HUDEP-2 (cell line): ENCODE data around the gene ERFL.
A peak's percentile ranks its signal among the peaks of the same experiment; 100 is the strongest.

Experiments used
- DNase-seq, 76 experiments: peaks; one replicate each; lab custom pipeline; 2025; ENCODE audit not compliant: unreplicated experiment in 76 of 76; lab: John Stamatoyannopoulos, UW

Gene ERFL

DNA sequence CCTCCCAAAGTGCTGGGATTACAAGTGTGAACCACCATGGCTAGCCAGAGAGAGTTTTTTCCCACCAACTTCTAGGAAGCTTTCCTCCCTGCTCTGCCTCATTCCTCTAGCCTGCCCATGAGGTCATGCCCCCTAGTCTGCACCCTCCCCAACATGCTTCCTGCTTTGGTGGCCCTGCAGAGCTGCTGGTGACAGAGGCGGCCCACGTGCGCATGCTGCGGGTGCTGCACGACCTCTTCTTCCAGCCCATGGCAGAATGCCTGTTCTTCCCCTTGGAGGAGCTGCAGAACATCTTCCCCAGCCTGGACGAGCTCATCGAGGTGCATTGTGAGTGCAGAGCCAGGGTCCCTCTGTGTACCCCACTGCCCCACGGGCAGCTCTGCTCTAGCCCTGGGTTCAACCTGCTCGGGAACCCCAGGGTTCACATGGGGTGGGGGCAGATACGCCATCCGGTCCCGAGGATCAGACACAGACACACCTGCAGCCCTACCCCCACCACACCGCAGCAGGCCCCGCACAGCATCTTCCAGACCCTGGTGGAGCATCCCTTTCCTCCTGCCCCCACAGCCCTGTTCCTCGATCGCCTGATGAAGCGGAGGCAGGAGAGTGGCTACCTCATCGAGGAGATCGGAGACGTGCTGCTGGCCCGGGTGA is 26.4 kb downstream of the ERFL start:
- no peak for DNase-seq

DNA sequence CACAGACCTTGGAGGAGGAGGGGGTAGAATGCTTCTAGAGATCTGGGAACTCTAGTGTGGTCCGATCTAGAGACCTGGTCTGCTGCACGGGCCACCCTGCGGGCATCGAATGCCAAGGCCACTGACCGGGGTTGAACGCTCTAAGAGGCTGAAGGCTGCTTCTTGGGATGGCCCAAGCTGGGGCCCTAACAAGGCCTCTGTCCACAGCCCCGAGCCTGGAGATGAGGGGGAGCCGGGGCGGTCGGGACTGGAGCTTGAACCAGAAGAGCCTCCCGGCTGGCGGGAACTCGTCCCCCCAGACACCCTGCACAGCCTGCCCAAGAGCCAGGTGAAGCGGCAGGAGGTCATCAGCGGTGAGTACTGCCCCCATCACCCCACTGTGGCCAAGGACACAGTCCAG is 30.0 kb downstream of the ERFL start:
- DNase-seq = no peak

- no peak for DNase-seq
Measured at GRCh38 chr19:41897820-41898219, 30.4 kb downstream of the ERFL start.

GRCh38 chr19:41897181-41897580 is 31.1 kb downstream of the ERFL start:
- DNase-seq = no peak

- DNase-seq = no peak
Measured at GRCh38 chr19:41896581-41896942, 31.7 kb downstream of the ERFL start.

DNA sequence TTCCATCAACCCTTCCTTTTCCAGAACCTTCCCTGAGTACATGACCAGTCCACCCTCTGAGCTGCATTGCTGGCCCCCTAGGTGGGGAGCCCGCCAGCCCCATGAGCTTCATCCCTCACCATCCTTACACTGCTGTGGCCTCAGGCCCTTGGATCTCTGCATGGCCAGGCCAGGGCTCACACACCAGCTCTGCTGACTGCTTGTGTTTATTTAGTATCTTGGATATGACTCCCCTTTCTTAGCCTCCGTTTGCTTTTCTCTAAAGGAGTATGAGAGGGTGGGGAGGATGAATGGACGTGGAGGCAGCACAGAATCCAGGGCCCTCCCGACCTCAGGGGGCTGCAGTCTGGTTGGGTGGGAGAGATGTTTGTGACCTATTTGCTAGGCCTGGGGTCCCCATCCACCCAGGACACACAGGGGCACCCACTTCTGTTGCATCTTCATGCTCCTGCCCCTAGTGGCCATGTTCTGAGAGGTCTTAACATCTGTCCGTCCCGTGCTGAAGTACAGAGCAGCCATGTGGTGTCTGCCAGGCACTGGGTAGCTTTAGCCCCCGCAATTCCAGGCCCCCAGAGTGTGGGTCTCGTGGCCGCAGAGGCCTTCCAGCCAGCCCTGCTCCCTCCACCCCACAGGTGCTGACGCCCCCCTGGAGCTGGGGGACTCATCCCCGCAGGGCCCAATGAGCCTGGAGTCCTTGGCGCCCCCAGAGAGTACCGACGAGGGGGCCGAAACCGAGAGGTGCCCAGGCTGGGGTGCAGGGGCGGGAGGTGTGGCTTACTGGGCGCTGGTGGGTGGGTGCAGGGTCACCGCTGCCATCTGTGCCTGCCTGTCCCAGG is 32.3 kb downstream of the ERFL start:
- no peak for DNase-seq

GRCh38 chr19:41894350-41894749 is 33.9 kb downstream of the ERFL start:
- no peak for DNase-seq

GRCh38 chr19:41893899-41894298 is 34.4 kb downstream of the ERFL start:
- peak in 5 of 76 experiments; percentile 10 to 54 (median 33) for DNase-seq

DNA sequence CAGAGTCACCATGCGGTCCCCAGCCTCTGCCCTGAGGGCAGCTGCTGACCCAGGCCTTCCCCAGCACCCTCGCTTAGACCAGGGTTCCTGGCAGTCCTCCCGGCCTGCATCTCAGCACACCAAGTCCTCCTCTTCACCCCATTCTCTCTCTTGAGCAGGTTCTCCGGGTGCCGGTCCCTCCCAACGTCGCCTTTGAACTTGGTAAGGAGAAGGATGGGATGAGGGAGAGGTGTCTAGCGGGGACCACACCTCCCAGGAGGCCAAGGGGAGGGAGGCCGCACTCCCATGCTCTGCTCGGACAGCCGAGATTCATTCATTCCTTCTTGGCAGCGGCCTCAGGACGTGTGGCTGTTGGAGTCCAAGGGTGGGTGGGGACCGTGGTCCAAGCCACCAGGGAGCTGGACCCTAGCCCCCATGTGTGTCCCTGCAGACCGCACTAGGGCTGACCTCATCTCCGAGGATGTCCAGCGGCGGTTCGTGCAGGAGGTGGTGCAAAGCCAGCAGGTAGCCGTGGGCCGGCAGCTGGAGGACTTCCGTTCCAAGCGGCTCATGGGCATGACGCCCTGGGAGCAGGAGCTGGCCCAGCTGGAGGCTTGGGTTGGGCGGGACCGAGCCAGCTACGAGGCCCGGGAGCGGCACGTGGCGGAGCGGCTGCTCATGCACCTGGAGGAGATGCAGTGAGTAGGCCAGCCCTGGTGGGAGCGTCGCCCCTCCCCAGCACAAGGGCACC is 35.9 kb downstream of the ERFL start:
- DNase-seq = no peak

DNA sequence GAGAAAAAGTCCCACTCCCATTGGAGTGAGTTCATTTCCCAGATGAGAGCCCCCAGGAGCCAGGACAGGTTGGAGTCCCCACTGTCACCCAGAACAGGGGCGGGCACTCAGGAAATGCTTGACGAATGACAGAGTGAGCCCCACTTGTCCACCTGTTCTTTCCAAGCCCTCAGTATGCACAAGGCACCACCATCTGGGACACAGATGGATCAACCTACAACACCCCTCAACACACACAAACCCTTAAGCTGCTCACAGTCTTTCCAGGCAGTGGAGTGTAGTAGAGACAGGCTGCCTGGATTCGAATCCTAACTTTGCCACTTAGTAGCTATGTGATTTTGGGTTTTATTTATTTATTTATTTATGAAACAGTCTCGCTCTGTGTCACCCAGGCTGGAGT is 37.3 kb downstream of the ERFL start:
- no peak for DNase-seq

DNA sequence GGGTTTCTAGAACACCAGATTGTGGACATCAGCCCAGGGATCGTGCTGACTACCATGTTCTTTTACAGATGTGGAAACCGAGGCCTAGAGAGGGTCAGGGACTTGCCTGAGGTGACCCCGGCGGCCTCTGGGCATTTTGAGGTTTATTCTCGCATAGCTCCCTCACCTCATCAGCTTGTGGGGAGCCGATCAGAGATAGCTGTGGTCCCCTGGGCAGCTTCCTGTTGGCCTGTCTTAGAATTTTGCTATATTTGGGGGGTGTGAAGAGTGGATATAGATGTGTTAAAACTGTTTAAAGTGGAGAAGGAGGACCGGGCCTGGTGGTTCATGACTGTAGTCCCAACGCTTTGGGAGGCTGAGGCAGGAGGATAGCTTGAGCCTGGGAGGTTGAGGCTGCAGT is 38.4 kb downstream of the ERFL start:
- no peak for DNase-seq

DNA sequence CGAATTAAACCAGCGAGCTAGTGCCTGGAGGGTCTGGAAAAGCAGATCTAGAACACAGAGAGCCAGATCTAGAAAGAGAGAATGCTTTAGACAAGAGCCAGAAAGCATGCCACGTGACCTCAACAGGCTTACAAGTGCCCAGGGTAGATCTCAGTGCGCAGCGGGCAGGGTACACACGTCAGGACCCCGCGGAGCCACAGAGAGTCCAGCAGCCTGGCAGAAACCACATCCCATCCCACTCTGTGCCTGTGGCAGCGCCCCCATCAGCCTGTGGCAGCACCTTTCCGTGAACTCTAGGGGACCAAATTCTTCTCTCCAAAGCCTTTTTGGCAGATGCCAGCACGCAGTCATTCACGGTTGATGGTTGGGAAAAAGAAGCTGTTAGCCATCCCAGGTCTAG is 39.3 kb downstream of the ERFL start:
- no peak for DNase-seq

DNA sequence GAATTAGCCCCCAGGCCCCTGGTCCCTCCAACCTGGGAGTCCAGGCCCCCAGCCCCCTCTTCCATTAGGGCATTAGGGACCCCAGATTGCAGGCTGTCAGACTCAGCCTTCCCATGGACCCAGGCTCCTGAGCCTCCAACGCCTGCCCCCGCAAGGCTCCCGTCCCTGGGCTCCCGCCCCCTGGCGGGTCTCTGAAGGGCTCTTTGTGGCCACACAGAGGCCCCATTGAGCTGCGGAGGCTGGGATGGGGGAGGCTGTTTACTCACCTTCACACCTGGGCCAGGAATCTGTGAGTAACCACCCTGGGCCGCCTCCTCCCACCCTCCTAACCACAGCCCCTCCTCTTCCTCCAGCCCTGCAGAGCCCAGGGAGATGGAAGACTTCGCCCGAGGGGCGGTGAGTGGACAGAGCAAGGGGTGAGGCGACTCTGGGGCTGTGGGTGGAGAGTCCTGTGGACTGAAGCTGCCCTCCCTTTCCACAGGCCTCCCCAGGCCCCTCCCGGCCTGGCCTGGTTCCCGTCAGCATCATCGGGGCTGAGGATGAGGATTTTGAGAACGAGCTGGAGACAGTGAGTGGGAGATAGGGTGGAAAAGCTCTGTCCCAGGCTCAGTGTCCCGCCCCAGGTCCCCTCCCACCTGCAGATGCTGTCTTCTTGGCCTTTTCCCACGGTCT is 40.4 kb downstream of the ERFL start:
- no peak for DNase-seq

DNA sequence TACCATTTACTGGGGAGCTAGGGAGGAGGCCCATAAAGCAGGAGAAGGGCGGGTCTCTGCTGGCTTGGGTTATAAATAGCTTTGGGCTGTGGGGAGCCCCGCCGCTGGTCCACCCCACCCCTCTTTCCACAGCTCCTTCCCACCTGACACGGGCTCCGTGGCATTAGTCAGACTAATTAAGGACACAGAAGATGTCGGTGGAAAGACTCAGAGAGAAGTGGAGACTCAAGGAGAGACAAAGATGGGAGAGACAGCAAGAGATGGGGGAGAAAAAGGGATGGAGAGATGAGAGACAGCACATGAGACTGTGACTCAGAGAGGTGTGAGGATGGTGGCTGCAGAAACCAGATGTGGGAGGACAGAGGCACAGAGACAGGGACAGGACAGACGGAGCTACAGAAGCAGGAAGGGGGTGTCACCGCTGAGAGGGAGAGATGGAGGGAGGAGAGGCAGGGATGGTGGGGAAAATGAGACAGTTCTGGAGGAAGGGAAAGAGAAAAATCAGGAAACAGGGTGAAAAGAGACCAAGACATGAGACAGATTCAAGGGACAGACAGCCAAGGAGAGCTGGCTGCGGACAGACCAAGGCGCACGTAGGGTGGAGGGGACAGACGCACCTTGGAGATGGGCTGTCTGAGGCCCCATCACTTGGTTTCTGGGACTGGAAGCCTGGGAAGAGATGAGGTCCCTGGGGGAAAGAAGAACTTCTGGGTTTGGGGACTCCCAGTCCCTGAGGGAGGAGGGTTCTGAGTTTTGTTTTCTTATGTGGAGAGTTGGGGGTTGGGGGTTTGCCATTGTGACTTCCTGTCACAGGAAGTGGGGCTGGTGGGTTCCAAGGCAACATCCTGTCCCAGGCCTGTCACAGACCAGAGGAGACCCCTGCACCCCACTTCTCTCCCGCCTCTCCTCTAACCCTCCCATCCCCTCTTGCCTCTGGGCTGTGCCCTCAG is 41.2 kb downstream of the ERFL start:
- no peak for DNase-seq

- DNase-seq = peak in 75 of 76 experiments; percentile 67 to 99 (median 98)
Measured at GRCh38 chr19:41883821-41884733, 44.2 kb downstream of the ERFL start.

DNA sequence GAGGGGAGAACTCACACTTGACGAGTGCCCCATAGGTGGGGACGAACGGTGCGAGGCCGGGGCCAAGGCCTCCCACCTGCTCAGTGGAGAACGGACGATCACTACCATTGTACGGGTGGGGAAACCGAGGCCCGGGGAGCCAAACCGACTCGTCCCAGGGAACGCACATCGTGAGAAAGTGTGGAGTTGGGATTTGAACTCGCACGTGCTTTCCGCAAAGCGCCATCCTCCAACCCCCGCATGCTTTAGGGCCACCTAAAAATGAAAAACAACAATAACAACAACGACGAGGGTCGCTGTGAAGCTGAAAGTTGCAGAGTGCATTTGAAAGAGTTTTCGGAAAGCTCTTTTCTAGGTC is 44.8 kb downstream of the ERFL start:
- DNase-seq = no peak

DNA sequence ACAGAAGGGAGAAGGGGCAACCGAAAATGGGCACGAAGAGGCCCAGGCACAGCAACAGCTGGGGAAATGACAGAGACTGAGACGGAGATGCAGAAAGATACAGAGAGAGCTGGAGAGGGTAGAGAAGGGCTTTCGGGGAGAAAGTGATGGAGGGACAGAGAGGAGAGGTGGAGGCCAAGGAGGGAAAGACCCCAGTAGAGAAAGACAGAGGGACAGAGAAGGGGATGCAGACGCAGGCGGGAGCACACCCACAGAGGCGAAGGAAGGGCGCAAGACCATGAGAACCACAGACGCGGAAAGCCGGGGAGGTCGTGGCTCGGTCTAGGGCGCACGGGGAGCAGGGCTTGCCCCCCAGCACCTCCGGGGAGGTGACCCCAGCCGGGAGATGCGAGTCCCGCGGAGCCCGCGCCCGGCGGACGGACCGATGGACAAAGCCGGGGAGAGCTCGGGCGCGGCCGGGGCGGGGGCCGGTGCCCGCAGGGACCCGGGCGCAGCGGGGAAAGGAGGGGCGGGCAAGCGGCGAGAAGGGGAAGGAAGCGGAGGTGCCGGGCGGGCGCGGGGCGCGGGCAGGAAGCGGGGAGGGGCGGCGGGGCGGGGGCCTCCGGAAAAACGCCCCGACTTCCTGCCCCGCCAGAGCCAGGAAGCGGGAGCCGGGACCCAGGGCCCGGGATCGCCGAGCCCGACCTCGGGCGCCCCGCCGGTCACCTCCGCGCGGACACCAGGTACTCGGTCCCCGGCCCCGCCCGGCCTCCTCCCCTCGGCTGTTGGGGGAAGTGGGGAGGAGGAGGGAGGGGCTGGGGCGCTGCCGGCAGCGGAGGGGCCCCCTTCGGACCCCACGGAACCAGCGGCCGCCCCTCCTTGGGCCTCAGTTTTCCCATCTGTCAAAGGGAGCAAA is 45.4 kb downstream of the ERFL start, which contains the start of gene ARHGEF1:
Gene ARHGEF1 (plus strand): TSS at position 617 of the 895 bp plus-strand sequence. CDS start 4,899 bp downstream, outside the sequence.
- peak in 8 of 76 experiments; percentile 25 to 50 (median 36) for DNase-seq

DNA sequence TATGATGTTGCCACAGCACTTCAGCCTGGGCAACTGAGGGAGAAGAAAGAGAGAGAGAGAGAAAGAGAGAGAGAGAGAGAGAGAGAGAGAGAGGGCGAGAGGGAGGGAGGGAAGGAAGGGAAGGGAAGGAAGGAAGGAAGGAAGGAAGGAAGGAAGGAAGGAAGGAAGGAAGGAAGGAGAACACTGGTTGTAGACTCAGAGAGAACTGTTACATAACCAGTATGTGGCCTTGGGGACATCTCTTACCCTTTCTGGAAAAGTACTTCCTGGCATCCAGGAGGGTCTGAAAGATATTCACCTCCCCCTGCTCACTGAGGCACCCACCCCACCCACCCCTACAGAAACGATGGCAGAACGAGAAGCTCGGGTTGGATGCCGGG is 47.9 kb downstream of the ERFL start:
- no peak for DNase-seq
